Psoas muscle (tissue), 8 donors: ENCODE data around the gene TNC. TPM values are rescaled to one million over a fixed set of nuclear protein-coding genes. Genes with fewer than 3 reads are reported as not detected.

ENCODE experiments used
- ATAC-seq, 4 donors: fragments of 200-7000 bp; cut with Tn5 transposase; one replicate each; pipeline ENCODE4 v1.9.1; 2020; ENCODE audit warnings: moderate library complexity in 3 of 4, mild to moderate bottlenecking in 2 of 4
- DNase-seq, 2 donors: peaks; one replicate each; pipeline ENCODE4 v3.0.0-alpha.2; 2020
- H3K27ac ChIP-seq: fragments of 200-600 bp; one replicate; pipeline ENCODE4 v1.8.0; 2022
- H3K27me3 ChIP-seq, 3 donors: fragments of 200-600 bp in 1 of 3; one replicate each; pipeline versions ENCODE4 v1.6.1 to v1.8.0; 2013 to 2022; ENCODE audit warnings: low read length in 2 of 3, mild to moderate bottlenecking in 2 of 3, moderate library complexity in 1 of 3; ENCODE audit not compliant: insufficient read depth in 3 of 3
- H3K36me3 ChIP-seq, 2 donors: fragments of 200-600 bp in 1 of 2; one replicate each; pipeline versions ENCODE4 v1.6.1 to v1.8.0; 2013 to 2022; ENCODE audit warnings: low read depth in 1 of 2, mild to moderate bottlenecking in 1 of 2, moderate library complexity in 1 of 2; ENCODE audit not compliant: insufficient read depth in 1 of 2
- H3K4me1 ChIP-seq: fragments of 200-600 bp; one replicate; pipeline ENCODE4 v1.8.0; 2022
- H3K4me3 ChIP-seq: fragments of 200-600 bp; one replicate; pipeline ENCODE4 v1.8.0; 2022; ENCODE audit warnings: mild to moderate bottlenecking
- H3K9me3 ChIP-seq: fragments of 200-600 bp; one replicate; pipeline ENCODE4 v1.8.0; 2022
- CTCF ChIP-seq: fragments of 200-600 bp; IDR thresholded peaks from one replicate; pipeline ENCODE4 v1.8.0; 2022; ENCODE audit warnings: antibody characterized with exemption
- WGBS, 3 donors: extraction: QIAGEN DNeasy Blood & Tissue Kit; methylation state at CpG; one replicate each; pipeline versions ENCODE4 v1.1.6 to v1.1.7; 2013; 5-methylcytosine and 5-hydroxymethylcytosine counted together
- intact Hi-C, 2 donors: fragments of 100-400 bp; cut with DNase I; formaldehyde crosslinking; loops; one replicate each; pipeline versions ENCODE4 v1.11.0 to v1.14.2; 2022
- polyA plus RNA-seq, 3 donors: library from polyadenylated mRNA; stranded (reverse); fragments of 200-250 nt; gene quantifications; one replicate each; pipeline ENCODE4 v1.2.3, GENCODE V29; 2013
- total RNA-seq, 4 donors: library from RNA; stranded (reverse); fragmentation: NEBNext Ultra II Directional in 2 of 4; extraction: Animal tissue kit (Norgen Biotek cat#: 25700) in 2 of 4; gene quantifications; one replicate each; pipeline versions ENCODE4 v1.2.1 to v1.2.4, GENCODE V29; 2021 to 2023
- donor health status: healthy with polysubstance abuse.
- donor health status: DM: no; HTN: no; CAD: no; lungs with moderate emphysema.
- donor health status: Bipolar disorder and iron deficiency.
- donor health status: healthy.
- donor health status: DM: yes; HTN: yes; CAD: no.
- donor health status: DM: no; HTN: no; CAD: no.
- donor health status: DM: no; HTN: no; CAD: no.
- donor health status: DM: yes; HTN: yes; CAD: no.

TNC gene
- total and polyA plus RNA-seq, 7 donors = 1.0 to 94.7 (median 2.8) TPM

GRCh38 chr9:115025721-115026120, 92.2 kb downstream of the TNC start:
- H3K27ac ChIP-seq = no peak overlapping the region
- intact Hi-C loops = no loop called here
- no peak overlapping the region for H3K4me3 ChIP-seq
- H3K9me3 ChIP-seq = no peaks in the 10 kb centered on the region
- no peak for ATAC-seq
- H3K27me3 ChIP-seq = no peaks in the 10 kb centered on the region
- no peak for TF ChIP-seq CTCF
- H3K4me1 ChIP-seq = no peaks in the 10 kb centered on the region
- no peak for DNase-seq
- H3K36me3 ChIP-seq = no peaks in the 10 kb centered on the region

- DNase-seq = no peak
- no peak for TF ChIP-seq CTCF
- Histone ChIP-seq H3K27me3 (no peaks in the 10 kb centered on the region), H3K9me3 (no peaks in the 10 kb centered on the region), H3K4me3 (no peak overlapping the region), H3K4me1 (no peaks in the 10 kb centered on the region), H3K36me3 (no peaks in the 10 kb centered on the region), H3K27ac (no peak overlapping the region)
- WGBS, 3 donors = 65 to 70% (median 68%) methylated on average over 5 of the region's 5 CpGs
- intact Hi-C loops = no loop called here
- ATAC-seq = no peak
Measured at GRCh38 chr9:115024925-115025535, 92.9 kb downstream of the TNC start.

- H3K4me3 ChIP-seq = no peak overlapping the region
- DNase-seq = no peak
- no peaks in the 10 kb centered on the region for H3K4me1 ChIP-seq
- H3K9me3 ChIP-seq = no peaks in the 10 kb centered on the region
- H3K27ac ChIP-seq = no peak overlapping the region
- intact Hi-C loops = no loop called here
- H3K27me3 ChIP-seq = no peaks in the 10 kb centered on the region
- no peak for ATAC-seq
- no peaks in the 10 kb centered on the region for H3K36me3 ChIP-seq
- no peak for TF ChIP-seq CTCF
- WGBS, 3 donors = 86 to 87% (median 86%) methylated on average over 6 of the region's 6 CpGs
Measured at GRCh38 chr9:115022760-115023434, 95.1 kb downstream of the TNC start.

- Histone ChIP-seq H3K27ac (no peak overlapping the region), H3K4me3 (no peak overlapping the region), H3K9me3 (no peaks in the 10 kb centered on the region), H3K4me1 (no peaks in the 10 kb centered on the region), H3K36me3 (no peaks in the 10 kb centered on the region), H3K27me3 (no peaks in the 10 kb centered on the region)
- TF ChIP-seq CTCF = no peak
- ATAC-seq = no peak
- 74 to 77% (median 76%) methylated on average over 8 of the region's 8 CpGs for WGBS, 3 donors
- intact Hi-C loops = loop anchor here (10.0 kb wide), 2 partner anchors 334 to 506 kb away; partner anchors contain the start of gene TEX48 (in 1 of the 2)
- no peak for DNase-seq
Measured at GRCh38 chr9:115018547-115019435, 99.2 kb downstream of the TNC start.
